SH-SY5Y (cell line): Measurements from ENCODE around the gene MELTF.

Source experiments
- GATA2 ChIP-seq: IDR thresholded peaks from 2 replicates; pipeline ENCODE4 v1.6.1; 2011; ENCODE audit warnings: mild to moderate bottlenecking, low read depth, low read length
- GATA3 ChIP-seq: IDR thresholded peaks from 2 replicates; pipeline ENCODE4 v1.6.1; 2011; ENCODE audit warnings: low read depth, mild to moderate bottlenecking, low read length, moderate library complexity

DNA sequence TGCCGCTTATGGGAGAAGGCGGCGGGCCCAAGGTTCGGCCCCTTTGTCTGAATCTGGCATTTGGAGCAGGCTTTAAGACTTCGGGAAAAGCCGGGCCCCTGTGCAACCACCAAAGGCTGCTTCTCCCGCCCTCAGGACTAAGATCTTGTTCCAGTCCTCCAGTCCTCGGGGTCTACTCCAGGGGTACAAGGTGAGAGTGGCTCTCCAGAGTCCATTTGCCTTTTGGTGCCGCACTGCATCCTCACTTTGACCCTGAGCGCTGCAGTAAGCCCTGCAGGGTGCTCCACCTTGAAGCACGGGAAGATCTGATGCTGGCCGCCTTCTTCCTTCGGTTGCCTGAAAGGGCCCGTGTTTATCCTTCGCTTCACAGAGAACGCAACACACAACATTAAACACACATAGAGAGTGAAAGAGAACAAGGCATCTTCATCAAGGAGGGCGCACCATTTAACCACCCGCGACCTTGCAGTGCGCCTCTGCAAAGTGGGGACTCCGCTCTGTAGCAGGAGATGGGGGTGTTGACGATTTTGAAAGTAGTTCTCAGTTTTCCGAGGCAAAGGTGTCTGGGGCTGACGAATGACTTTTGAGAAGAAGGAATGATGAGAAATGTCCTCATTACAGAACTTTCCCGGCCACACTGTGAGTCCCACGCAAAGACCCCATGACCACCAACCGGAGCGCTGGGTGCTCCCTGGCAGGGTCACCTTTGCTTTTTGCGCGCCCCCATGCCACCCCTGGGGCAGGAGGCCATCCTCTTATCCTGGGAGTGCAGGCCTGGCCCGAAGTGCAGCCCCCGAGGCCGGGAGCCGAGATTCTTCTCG, 62.0 kb downstream of the MELTF start:
- TF ChIP-seq GATA2 = no peak
- TF ChIP-seq GATA3 = no peak
